Measurements from ENCODE around the gene KLHL41.

DNA sequence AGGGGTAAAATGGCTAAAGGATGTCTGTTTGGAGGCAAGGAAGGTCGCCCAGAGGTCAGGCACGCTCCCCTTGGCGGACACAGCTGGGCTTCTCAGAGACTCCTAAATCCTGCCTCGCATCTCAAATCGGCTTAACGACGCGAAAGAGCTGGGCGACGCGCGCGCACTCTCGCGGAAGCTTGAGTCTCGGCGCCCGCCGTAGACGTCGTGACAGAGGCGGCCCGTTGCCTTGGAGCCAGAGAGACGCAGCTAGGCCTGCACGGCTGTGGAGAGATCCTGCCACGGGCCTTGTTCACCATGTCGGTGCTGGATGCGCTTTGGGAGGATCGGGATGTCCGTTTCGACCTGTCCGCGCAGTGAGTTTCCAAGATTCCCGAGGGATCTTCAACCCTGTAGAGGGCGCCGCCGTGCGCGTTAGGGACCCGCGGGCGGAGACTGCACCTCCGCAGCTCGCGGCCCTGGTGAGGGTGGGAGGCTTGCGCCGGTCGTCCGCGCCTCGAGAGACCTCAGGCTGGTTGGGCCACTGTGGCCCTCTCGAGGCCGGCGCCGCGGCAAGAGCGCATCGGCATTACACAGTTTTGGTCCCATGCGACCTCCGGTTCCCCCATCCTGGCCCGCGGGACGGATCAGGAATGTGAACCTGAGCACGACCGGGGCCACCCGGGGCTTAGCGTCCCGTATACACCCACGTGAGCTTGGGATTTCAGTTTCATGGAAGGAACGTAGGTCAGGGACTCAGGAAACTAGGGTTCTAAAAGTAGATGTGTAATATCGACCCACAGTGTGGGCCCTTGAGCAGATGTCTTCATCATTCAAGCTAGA lies 30.0 kb upstream of the KLHL41 start, which contains the start of gene BBS5:
- TF ChIP-seq CTCF (IDR thresholded peaks at IDR 0.05; ENCODE audit: low read length): peak; percentile 58
- TF ChIP-seq EZH2 (optimal IDR thresholded peaks at IDR 0.05; ENCODE audit: low read depth, low read length): no peak
